ENCODE results near the gene CAV3. TPM values are rescaled to one million over a fixed set of nuclear protein-coding genes. Genes with fewer than 3 reads are reported as not detected.

CAV3 gene
- total RNA-seq, 1 donor from 2014 or later, result 143 TPM

Other genes starting within 250 kb of the CAV3 start
- 321 TPM for gene LMCD1, start 232.0 kb upstream of the CAV3 start, total RNA-seq
- 2.2 TPM for gene SSUH2, start 89.0 kb upstream of the CAV3 start, total RNA-seq
- 0.62 TPM for gene OXTR, start 35.8 kb downstream of the CAV3 start, total RNA-seq
- gene RAD18, start 229.7 kb downstream of the CAV3 start, total RNA-seq, result 17.0 TPM

Measured in tongue (tissue), 1 donor.